LNCaP clone FGC (cell line): ENCODE data around the gene FAR1.

Experiments
- DNase-seq: peaks from one replicate; pipeline ENCODE4 v3.0.0-alpha.2; 2011; ENCODE audit warnings: low read depth
- H3K4me3 ChIP-seq: 2 replicates; pipeline ENCODE4 v1.5.1; 2011; ENCODE audit warnings: mild to moderate bottlenecking, low read depth, low read length, control low read depth
- CTCF ChIP-seq: IDR thresholded peaks from 2 replicates; pipeline ENCODE4 v1.5.1; 2012; ENCODE audit warnings: mild to moderate bottlenecking; ENCODE audit not compliant: control insufficient read depth, insufficient read depth; ENCODE audit errors: extremely low read depth

The FAR1 gene

DNA sequence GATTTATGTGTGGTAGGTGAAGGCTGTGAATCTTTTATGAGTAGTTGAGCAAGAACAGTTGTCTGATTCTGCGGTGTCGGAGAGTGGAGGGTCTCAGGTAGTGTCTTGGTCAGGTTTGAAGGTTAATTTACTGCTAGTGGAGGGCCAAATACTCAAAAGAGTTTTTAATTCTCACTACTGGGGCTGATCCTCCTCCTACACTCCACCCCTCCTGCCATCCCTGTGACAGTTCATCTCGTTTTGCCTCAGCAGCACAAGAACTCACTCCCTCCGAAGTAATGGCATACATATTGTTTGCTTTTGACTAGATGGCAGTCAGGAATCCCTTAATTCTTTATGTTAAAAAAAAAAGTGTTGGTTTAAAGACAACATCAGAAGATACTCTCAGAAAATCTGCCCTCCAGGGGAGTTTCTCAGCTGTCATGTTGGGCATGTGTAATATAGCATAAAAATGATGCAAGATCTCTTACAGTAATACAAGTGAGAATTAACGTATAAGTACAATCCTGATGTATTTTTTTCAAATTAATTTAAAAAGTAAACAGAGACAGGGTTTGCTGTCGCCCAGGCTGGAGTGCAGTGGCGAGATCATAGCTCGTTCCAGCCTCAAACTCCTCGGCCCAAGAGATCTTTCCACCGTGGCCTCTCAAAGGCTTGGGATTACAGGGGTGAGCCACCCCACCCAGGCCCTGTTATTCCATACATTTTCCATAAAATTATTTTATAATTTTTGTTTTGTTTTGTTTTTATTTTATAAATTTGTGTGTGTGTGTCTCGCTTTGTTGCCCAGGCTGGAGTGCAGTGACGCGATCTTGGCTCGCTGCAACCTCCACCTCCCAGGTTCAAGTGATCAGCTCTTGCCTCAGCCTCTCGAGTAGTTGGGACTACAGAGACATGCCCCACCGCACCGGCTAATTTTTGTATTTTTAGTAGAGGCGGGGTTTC is 1.3 kb downstream of the FAR1 start:
- peak overlapping the region; percentile 74 for H3K4me3 ChIP-seq
- no peak for DNase-seq
- no peak for TF ChIP-seq CTCF

GRCh38 chr11:13672576-13673210 is 4.2 kb downstream of the FAR1 start:
- no peak for DNase-seq
- no peak overlapping the region for H3K4me3 ChIP-seq
- TF ChIP-seq CTCF, result no peak

DNA sequence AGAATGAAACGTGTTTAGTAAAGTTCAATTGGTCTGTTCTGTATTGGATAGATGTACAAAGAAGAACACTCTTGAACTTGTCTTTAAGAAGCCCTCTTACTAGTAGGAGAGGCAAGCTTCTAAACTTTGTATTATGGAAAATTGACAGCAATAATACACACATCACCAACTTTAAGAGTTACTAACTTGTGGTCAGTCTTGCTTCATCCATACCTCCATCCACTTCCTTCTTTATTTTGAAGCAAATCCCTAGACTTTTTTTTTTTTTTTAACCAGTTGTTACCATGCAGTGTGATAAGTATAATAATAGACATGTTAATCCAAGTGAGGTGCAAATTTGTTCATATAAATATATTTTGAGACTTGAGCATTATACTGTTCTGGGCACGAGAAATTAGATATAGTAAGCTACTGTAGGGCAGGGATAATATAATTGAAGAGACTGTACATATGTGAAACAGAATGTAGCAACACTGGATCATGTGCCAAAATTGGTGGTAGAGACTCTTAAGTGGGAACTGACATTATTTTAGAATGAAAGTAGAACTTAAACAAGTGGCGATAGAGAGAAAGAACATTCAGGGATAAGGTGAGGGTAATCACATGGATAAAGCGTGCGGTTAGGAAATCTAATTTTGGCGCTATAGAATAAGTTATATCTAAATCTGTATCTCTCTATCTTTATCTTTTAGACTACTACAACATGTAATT is 6.5 kb downstream of the FAR1 start:
- H3K4me3 ChIP-seq, result no peak overlapping the region
- no peak for DNase-seq
- no peak for TF ChIP-seq CTCF

GRCh38 chr11:13676576-13676975 is 8.1 kb downstream of the FAR1 start:
- H3K4me3 ChIP-seq, result no peak overlapping the region
- TF ChIP-seq CTCF, result no peak
- no peak for DNase-seq

DNA sequence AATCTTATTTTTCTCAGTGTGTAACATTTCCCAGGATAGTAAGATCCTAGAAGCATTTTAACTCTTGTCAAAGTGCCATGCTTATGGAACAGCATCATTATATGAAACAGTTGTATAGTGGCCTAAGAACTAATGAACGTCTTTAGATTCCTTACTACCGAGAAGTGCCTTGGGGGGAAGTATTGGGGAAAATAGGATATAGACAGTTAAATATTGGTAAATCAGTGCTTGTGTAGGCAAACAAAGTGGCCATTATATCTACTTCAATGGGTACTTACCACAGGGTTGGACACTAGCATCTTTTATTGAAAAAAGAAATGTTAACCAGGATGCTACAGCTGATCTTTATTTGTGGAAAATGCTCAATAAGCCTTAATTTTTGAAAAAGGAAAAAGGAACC is 11.3 kb downstream of the FAR1 start:
- TF ChIP-seq CTCF, result no peak
- DNase-seq, result no peak
- no peak overlapping the region for H3K4me3 ChIP-seq

DNA sequence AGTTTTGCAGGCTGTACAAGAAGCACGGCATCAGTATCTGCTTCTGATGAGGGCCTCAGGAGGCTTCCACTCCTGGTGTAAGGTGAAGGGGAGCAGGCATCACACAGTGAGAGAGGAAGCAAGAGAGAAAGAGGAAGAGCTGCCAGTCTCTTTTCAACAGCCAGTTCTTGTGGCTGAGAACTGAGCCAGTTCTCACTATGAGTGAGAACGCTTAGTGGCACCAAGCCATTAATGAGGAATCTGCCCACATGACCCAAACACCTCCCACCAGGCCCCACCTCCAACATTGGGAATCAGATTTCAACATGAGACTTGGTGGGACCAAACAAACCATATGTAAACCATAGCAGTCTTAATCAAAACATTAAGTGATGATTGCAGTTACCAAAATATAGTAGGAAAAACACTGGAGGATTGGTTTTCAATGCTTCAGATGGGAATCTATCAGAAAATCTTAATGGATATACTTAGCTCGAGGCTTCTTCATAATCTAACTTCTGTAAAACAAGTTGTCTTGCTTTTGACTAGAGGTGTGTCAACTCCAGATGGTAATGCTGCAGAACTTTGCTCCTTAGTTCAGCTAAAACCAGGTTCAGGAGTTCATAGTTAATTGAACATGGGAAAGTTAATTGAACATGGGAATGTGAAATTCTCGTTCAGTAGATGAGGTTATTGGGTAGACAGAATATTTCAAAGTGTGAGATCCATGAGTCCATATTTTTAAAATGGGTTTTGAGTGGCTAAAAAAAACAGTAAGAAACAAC is 12.2 kb downstream of the FAR1 start:
- H3K4me3 ChIP-seq, result no peak overlapping the region
- TF ChIP-seq CTCF, result no peak
- no peak for DNase-seq
